Erythroblast (primary cell): ENCODE data around the gene PPP4R1.
A peak's percentile ranks its signal among the peaks of the same experiment; 100 is the strongest.
"Not testable (repeated sequence)": the region's sequence is repeated elsewhere in the genome, so short reads cannot be mapped to it uniquely, and the experiment has no call there.

Source experiments
- DNase-seq, 2 experiments: peaks; one replicate each; lab custom pipeline; 2025; lab: John Stamatoyannopoulos, UW
- GATA1 ChIP-seq: IDR thresholded peaks from 2 replicates; pipeline ENCODE4 v1.6.1; 2011; ENCODE audit warnings: low read depth, mild to moderate bottlenecking, control low read depth, low read length, moderate library complexity
- POLR2A ChIP-seq: IDR thresholded peaks from 2 replicates; pipeline ENCODE4 v1.6.1; 2011; ENCODE audit warnings: mild to moderate bottlenecking, low read length

Gene PPP4R1

DNA sequence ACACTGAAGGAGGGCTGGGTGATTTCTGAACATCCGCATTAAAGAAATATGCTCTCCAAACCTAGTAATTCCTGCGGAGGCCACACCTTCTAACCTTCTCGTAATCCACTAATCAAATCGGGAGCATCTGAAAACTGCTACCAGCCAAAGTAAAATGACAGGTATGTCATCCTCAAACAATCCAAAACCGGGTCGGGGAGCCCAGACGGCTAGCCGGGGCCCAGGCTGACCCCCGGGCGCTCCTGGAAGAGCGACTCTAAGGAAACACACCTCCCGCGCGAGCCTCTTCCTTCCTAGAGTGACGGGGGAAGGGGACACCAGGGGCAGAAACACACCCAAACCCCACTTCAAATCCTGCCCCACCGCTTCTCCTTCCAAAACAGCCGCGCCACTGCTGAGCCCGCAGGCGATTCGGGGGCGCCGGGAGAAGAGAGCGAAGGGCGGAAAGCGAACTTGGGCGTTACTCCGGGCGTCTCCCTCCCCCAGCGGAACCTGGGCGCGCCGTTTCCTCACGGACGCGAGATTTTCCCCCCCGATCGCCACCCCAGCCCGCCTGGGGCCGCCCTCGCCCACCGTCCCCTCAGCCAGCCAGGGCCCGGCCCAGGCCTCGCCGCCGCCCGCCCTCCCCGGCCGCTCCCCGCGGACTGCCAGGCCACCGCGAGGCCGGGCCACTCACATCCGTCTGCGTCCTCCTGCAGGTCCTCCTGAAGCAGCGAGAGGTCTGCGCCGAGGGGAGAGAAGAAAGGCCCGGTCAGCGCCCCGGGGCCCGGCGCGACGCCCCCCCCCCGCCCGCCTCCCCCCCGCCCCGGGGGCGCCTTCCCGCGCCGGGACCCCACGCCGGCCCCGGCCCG lies 584 bp downstream of the PPP4R1 start:
- peak; percentile 81 to 85 for DNase-seq
- TF ChIP-seq POLR2A (peak; percentile 3), GATA1 (no peak)

DNA sequence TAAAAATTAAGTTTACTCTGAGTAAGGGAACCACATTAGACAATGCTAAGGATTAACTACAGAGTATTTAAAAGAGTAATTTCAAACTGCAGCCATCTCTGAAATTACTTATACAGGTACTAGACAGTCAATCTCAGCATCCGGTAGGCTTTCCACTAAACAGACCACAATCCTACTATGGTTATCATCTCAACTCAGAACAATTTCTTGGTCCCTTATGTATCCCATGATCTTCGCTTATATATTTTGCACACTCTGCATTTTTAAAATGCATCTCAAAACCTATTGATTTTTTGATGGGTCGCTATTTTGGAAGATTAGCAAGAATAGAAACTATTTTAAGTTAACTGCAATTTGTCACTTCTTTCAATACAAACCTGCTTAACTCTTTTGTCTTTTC lies 1.4 kb downstream of the PPP4R1 start:
- DNase-seq: no peak
- no peak for TF ChIP-seq POLR2A
- no peak for TF ChIP-seq GATA1

DNA sequence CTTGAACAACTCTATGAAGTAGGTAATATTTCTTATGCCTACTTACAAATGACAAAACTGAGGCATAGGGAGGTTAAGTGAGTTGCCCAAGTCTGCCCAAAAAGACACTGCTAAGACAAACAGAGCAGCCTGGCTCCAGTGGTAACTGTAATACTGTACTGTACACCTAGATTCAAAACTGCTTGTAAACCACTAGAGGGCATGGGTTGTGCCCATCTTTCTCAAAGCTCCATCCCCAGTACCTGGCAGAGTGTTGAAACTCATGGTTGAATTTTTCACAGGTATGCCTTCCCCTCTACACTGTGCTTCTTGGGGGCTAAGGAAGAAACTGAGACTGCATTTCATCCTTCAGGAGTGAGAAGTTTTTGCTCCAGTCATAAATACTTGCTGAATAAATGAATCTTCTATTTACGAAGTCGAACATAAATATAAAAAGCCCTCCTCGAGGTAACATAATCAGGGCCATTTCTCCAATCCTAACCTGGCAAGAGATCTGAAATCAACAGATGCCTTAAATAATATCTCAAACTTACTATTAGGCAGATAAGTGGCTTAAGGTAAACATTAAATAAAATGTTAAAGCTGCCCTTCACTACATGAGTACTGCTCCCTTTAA lies 2.0 kb downstream of the PPP4R1 start:
- DNase-seq: peak; percentile 64 to 71
- no peak for TF ChIP-seq POLR2A
- no peak for TF ChIP-seq GATA1

DNA sequence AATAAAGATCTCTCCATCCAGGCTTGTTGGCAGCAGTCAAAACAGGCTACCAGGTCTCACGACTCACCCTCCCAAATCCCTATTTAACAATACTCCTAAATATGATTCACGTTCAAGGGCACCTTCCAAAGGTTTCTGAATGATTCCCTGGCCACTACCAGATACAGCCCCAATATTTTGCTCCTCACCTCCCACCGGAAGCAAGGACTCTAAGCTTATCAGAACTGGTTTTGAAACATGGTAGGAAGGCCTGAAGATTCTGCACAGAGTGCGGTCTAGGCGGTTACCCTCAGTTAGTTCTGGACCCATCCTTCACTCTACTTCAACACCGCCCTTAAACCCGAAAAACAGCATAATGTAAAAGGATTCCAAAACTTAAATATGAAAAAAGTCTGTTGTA lies 5.2 kb downstream of the PPP4R1 start:
- DNase-seq: peak in 1 of 2 experiments; percentile 39
- TF ChIP-seq GATA1: no peak
- TF ChIP-seq POLR2A: no peak

DNA sequence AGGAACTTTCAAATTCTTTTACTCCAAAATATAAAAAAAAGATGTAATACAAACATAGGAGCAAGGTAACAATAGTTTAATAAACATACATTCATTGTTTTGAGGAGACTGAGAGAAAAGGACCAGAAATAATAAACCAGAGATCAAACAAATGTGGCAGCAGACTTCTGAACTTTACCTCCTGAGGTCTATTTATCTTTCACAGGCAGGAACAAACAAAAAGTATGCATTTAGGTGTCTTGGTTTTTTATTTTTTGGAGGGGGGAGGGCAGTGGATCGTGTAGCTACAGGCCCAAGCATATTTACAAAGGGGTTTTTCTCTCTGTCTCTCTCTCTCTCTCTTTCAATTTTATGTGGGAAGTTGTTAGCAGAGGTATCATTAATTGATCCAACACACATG lies 5.6 kb downstream of the PPP4R1 start:
- TF ChIP-seq GATA1 (no peak), POLR2A (no peak)
- DNase-seq: peak; percentile 43 to 47

DNA sequence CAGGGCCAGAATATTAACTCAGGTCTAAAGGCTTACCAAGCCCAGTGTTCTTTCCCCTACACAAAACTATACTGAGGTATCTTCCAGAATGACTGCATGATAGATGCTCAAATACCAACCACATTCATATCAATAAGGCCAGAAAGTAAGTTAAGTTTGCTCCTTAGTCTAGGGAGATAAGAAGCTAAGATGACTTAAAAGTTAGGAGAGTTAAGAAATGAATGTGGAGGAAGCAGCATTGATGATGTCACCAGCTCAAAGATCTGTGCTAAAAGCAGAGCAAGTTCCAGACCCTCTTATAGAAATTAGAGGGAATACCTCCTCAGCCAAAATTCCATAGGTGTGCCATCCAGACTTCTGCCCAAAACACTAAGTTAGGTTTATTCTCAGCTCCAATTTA lies 6.1 kb downstream of the PPP4R1 start:
- no peak for TF ChIP-seq POLR2A
- TF ChIP-seq GATA1: no peak
- DNase-seq: peak; percentile 69 to 88

DNA sequence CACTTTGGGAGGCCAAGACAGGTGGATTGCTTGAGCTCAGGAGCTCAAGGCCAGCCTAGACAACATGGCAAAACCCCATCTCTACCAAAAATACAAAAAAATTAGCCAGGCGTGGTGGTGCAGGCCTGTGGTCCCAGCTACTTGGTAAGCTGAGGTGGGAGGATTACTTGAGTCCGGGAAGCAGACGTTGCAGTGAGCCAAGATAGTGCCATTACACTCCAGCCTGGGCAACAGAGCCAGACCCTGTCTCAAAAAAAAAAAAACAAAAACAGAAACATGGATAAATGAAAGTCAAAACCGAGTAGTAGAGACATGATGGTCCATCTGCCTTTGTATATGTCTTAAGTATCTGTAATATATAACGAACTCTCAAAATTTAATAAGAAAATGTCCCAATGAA lies 7.2 kb downstream of the PPP4R1 start:
- DNase-seq: not testable (repeated sequence)

DNA sequence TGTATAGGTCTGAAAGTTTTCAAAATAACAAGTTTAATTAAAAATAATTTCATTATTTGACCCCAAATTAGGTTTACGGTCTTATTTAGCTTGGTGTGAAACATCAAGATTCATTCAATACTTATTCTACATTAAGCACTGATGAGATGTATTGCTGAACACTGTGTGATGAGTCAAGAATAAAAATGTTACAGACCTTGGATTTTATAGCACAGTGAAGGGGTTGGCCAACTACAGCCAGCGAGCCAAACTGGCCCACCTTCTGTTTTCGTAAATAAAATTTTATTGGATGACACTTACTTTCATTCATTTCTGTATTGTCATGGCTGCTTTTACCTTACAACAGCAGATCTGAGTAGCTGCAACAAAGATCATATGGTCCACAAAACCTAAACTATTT lies 8.3 kb downstream of the PPP4R1 start:
- TF ChIP-seq GATA1 (no peak), POLR2A (no peak)
- no peak for DNase-seq

DNA sequence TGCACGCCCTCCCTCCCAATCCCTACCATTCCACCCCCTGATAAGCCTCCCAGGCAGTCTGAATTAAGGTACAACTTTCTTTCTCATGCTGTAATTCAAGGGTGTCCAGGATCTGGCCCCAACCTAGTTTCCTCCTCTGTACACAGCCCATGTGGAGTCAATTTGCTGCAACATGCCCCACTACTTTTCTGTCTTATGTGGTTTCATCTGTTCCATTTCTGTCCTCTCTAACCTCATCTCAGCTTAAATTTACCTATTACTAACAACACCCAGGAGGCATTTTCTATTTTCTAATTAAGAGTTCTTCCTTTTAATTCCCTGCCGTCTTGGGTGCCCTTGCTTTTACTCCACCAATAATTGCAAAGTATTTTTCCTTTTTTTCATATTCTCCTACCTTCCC lies 10.0 kb downstream of the PPP4R1 start:
- no peak for TF ChIP-seq POLR2A
- no peak for TF ChIP-seq GATA1
- no peak for DNase-seq

DNA sequence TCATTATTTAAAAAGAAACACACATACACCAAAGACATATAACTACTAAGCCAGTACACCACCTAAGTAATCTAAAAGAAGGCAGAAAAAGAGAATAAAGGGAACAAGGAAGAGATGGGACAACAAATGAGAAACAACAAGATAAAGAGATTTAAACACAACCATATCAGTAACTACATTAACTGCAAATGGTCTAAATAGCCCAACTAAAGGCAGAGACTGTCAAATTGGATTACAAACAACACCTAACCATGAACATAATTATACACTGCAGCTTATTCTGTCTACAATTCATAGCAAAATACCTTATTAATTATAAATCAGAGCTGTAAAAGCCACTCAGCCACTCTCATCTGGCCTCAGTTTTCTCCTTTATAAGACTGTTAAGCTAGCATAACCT lies 15.0 kb downstream of the PPP4R1 start:
- TF ChIP-seq GATA1 (no peak), POLR2A (no peak)
- no peak for DNase-seq

DNA sequence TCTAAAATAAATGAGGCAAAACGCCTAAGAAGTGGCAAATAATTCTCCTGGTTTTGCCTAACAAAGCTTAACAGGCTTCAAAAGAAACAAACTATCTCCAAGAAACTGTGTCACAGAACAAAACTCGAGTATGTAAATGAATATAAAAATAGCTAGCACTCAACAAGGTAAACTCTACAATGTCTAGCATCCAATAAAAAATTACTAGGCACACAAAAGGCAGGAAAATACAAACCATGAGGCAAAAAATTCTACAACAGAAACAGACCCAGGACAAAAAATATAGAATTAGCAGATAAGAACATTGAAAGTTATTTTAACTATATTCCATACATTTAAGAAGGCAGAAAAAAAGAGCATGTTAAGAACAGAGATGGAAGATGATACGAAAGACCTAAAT lies 16.8 kb downstream of the PPP4R1 start:
- no peak for TF ChIP-seq GATA1
- TF ChIP-seq POLR2A: no peak
- no peak for DNase-seq

DNA sequence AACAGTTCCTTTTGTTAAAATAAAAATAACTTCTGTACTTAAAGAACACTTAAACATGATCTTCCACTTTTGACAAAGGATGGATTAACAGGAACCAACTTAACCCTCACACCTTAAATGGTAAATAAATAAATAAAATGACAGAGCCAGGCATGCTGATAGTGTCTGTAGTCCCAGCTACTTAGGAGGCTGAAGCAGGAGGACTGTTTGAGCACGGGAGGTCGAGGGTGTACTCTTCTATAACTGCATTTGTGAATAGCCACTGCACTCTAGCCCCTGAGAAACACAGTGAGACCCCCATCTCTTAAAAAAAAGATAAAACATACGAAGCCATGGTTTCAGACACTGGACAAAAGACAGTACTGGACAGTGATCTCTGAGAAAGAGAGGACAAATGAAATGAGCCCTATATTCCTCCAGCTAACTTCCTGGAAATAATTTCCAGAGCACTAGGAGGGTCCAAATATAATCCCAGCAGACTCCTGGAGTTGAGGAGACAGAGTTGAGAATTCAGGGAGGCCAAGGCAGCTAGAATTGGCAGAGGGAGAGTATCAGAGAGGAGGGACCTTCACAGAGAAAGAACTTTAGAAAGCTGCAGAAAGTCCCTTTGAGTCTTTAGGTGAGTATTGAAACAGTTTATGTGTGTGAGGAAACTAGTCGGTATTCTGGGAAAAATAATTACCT lies 17.4 kb downstream of the PPP4R1 start:
- TF ChIP-seq GATA1: no peak
- DNase-seq: no peak

DNA sequence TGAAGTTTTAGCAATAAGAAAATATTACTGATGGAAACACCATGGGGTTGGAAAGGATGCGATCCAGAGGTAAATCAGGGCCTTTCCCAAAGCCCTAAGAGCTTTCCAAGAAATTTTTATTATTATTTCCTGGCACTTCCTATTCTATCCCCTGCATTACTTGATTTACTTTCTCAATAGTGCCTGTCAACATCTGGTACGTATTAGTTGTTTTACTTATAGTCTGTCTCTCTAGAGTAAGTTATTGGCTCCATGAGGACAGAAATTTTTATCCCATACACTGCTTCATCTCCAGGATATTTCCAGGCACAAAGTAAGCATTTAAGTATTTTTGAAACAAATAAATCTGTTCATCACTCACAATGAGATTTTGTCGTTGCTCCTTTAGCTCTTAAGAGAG lies 18.1 kb downstream of the PPP4R1 start:
- TF ChIP-seq POLR2A (no peak), GATA1 (no peak)
- no peak for DNase-seq

DNA sequence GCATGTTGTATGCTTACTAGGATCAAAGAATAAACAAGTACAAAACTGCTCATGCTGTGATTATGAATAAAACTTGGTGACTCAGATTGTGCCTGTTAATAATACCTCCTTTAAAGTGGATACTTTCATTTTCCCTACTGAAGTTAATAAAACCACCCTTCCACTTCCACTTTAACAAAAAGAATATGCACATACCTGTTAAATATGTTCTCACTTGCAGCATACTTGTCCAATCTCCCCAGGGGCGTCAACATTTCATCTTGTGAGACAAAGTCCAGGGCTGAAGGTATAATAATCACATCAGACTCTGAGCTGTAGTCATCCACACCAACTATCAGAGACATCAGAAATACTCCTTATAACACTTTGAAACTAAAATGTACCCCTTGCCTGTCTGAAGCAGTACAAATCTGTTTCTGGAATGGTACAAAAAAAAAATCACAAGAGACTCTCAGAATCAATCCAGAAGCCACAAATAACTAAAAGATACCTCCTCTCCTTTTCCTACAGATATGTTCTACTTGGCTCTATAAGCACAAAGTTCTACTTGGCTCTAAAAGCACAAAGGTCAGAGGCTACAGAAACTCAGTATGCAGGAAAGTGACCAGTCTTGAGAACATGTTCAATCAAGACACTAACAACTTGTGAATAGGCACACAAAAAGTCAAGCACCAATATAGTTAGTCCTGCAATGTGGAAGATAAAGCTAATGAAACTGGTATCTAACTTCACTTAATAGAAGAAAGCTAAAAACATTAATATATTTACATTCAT lies 19.3 kb downstream of the PPP4R1 start:
- no peak for DNase-seq
- TF ChIP-seq POLR2A (no peak), GATA1 (no peak)
